Measurements from ENCODE around the gene LTBP3. TPM values are rescaled to one million over a fixed set of nuclear protein-coding genes. Genes with fewer than 3 reads are reported as not detected.
"Not testable (repeated sequence)": the region's sequence is repeated elsewhere in the genome, so short reads cannot be mapped to it uniquely, and the experiment has no call there.

Gene LTBP3
- polyA plus RNA-seq, 10 donors = 104 to 189 (median 128) TPM

DNA sequence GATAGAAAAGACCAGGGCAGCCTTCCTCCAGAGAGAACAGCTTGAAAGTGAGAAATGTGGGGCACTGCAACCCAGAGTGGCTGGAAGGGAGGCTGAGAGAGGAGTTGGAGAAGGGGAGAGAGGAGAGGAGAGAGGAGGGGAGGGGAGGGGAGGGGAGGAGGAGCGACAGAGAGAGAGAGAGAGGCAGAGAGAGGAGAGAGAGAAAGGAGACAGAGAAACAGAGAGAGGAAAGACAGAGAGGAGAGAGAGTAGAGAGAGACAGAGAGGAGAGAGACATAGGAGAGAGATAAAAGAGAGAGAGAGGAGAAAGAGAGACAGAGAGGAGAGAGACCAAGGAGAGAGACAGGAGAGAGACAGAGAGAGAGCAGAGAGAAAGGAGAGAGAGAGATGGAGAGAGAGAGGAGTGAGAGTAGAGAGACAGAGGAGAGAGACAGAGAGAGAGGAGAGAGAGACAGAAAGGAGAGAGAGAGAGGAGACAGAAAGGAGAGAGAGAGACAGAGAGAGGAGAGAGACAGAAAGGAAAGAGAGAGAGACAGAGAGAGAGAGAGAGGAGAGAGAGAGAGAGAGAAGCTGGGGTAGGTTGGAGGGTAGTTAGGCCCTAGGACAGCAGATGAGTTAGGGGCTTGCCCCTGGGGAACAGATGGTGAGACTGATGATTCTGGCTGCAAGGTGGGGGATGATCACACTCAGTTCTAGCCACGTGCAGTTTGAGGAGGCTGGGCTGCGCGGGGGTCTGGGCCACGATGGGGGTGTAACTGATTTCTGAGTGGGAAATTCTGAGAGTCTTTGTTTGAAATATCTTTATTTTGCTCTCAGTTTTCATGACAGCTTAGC, 41.8 kb downstream of the LTBP3 start:
- no peak for DNase-seq

DNA sequence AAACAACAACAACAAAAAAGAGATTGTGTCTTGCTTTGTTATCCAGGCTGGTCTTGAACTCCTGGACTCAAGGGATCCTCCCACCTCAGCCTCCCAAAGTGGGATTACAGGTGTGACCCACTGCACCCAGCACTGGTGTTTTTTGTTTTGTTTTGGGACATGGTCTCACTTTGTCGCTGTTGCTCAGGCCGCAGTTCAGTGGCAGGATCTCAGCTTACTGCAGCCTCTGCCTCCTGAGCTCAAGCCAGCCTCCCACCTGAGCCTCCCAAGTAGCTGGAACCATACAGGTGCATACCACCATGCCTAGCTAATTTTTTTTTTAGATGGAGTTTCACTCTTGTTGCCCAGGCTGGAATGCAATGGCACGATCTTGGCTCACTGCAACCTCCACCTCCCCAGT, 45.8 kb downstream of the LTBP3 start:
- not testable (repeated sequence) for DNase-seq

DNA sequence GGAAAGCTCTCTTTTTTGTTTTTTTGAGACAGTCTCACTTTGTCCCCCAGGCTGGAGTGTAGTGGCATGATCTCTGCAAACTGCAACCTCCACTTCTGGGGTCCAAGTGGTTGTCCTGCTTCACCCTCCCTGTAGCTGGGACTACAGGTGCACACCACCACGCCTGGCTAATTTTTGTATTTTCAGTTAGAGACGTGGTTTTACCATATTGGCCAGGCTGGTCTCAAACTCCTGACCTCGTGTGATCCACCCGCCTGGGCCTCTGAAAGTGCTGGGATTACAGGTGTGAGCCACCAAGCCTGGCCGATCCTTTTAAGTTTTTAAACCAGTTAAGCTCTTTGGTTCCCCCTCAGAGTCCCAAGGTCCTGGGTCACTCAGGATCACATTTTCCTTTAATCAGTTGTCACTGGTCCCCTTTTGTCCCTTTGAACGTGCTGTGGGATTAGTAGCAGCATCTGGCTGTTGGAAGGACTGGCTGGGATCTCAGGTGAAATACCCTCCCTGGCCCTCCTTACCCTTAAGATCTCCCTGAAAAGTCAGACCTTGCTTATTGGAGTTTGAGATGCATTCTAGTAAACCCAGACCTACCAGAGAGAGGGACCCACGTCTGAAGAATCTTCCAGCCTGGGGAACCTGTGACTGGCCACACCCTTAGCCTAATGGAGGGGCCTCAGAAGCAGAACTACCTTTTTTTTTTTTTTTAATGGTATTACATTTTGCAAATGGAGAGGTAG, 51.2 kb downstream of the LTBP3 start:
- DNase-seq = peak; percentile 79 to 89 (median 88)

DNA sequence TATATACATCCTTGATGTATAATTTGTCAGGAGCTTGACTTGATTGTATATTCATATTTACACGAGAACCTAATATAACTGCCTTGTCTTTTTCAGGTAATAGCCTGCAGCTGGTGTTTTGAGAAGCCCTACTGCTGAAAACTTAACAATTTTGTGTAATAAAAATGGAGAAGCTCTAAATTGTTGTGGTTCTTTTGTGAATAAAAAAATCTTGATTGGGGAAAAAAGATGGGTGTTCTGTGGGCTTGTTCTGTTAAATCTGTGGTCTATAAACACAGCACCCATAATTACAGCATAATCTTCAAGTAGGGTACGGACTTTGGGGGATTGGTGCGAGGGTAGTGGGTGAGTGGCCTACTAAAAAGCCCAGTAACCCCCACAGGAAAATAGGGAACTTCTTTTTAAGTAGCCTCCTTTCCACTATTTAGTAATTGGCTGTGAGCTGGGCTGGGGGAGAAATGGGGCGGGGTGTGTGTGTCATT, 51.8 kb downstream of the LTBP3 start:
- DNase-seq = peak in 1 of 3 donors; percentile 72

GRCh38 chr11:65505466-65506289, 52.5 kb downstream of the LTBP3 start:
- DNase-seq = peak in 1 of 3 donors; percentile 44

GRCh38 chr11:65504674-65505465, 53.3 kb downstream of the LTBP3 start:
- DNase-seq = peak in 1 of 3 donors; percentile 50

GRCh38 chr11:65503949-65504673, 54.0 kb downstream of the LTBP3 start:
- peak; percentile 62 to 80 (median 63) for DNase-seq

DNA sequence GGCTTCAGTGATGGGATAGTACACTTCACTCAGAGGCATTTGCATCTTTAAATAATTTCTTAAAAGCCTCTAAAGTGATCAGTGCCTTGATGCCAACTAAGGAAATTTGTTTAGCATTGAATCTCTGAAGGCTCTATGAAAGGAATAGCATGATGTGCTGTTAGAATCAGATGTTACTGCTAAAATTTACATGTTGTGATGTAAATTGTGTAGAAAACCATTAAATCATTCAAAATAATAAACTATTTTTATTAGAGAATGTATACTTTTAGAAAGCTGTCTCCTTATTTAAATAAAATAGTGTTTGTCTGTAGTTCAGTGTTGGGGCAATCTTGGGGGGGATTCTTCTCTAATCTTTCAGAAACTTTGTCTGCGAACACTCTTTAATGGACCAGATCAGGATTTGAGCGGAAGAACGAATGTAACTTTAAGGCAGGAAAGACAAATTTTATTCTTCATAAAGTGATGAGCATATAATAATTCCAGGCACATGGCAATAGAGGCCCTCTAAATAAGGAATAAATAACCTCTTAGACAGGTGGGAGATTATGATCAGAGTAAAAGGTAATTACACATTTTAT, 54.7 kb downstream of the LTBP3 start:
- DNase-seq = no peak

DNA sequence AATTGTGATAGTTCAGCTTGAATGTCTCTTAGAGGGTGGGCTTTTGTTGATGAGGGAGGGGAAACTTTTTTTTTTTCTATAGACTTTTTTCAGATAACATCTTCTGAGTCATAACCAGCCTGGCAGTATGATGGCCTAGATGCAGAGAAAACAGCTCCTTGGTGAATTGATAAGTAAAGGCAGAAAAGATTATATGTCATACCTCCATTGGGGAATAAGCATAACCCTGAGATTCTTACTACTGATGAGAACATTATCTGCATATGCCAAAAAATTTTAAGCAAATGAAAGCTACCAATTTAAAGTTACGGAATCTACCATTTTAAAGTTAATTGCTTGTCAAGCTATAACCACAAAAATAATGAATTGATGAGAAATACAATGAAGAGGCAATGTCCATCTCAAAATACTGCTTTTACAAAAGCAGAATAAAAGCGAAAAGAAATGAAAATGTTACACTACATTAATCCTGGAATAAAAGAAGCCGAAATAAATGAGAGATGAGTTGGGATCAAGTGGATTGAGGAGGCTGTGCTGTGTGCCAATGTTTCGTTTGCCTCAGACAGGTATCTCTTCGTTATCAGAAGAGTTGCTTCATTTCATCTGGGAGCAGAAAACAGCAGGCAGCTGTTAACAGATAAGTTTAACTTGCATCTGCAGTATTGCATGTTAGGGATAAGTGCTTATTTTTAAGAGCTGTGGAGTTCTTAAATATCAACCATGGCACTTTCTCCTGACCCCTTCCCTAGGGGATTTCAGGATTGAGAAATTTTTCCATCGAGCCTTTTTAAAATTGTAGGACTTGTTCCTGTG, 55.4 kb downstream of the LTBP3 start:
- DNase-seq = peak; percentile 57 to 81 (median 60)

GRCh38 chr11:65502274-65502554, 55.9 kb downstream of the LTBP3 start:
- DNase-seq = no peak

- peak in 2 of 3 donors; percentile 55 to 73 for DNase-seq
Measured at GRCh38 chr11:65501472-65502273, 56.5 kb downstream of the LTBP3 start.

DNA sequence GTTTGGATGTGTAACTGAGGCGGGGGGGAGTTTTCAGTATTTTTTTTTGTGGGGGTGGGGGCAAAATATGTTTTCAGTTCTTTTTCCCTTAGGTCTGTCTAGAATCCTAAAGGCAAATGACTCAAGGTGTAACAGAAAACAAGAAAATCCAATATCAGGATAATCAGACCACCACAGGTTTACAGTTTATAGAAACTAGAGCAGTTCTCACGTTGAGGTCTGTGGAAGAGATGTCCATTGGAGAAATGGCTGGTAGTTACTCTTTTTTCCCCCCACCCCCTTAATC, 57.0 kb downstream of the LTBP3 start:
- peak in 1 of 3 donors; percentile 29 for DNase-seq

- peak; percentile 62 to 83 (median 64) for DNase-seq
Measured at GRCh38 chr11:65500387-65501185, 57.6 kb downstream of the LTBP3 start.

DNA sequence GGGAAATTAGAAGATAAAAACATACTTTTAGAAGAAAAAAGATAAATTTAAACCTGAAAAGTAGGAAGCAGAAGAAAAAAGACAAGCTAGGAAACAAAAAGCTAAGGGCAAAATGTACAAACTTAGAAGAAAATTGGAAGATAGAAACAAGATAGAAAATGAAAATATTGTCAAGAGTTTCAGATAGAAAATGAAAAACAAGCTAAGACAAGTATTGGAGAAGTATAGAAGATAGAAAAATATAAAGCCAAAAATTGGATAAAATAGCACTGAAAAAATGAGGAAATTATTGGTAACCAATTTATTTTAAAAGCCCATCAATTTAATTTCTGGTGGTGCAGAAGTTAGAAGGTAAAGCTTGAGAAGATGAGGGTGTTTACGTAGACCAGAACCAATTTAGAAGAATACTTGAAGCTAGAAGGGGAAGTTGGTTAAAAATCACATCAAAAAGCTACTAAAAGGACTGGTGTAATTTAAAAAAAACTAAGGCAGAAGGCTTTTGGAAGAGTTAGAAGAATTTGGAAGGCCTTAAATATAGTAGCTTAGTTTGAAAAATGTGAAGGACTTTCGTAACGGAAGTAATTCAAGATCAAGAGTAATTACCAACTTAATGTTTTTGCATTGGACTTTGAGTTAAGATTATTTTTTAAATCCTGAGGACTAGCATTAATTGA, 58.3 kb downstream of the LTBP3 start:
- DNase-seq = no peak

DNA sequence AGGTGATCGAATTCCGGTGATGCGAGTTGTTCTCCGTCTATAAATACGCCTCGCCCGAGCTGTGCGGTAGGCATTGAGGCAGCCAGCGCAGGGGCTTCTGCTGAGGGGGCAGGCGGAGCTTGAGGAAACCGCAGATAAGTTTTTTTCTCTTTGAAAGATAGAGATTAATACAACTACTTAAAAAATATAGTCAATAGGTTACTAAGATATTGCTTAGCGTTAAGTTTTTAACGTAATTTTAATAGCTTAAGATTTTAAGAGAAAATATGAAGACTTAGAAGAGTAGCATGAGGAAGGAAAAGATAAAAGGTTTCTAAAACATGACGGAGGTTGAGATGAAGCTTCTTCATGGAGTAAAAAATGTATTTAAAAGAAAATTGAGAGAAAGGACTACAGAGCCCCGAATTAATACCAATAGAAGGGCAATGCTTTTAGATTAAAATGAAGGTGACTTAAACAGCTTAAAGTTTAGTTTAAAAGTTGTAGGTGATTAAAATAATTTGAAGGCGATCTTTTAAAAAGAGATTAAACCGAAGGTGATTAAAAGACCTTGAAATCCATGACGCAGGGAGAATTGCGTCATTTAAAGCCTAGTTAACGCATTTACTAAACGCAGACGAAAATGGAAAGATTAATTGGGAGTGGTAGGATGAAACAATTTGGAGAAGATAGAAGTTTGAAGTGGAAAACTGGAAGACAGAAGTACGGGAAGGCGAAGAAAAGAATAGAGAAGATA, 59.0 kb downstream of the LTBP3 start, which contains the start of gene MALAT1:
TSS of gene MALAT1 (plus strand) at position 69 of the 736 bp plus-strand sequence.
- peak; percentile 97 to 98 (median 98) for DNase-seq

DNA sequence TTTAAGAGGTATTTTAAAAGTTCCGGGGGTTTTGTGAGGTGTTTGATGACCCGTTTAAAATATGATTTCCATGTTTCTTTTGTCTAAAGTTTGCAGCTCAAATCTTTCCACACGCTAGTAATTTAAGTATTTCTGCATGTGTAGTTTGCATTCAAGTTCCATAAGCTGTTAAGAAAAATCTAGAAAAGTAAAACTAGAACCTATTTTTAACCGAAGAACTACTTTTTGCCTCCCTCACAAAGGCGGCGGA, 59.5 kb downstream of the LTBP3 start:
- no peak for DNase-seq

Data from muscle of back (tissue), 11 donors.